GM18868 (cell line): ENCODE results near the gene RAD51B.
A peak's percentile ranks its signal among the peaks of the same experiment; 100 is the strongest.

ENCODE experiments used
- ATAC-seq: cut with Tn5 transposase; IDR thresholded peaks from one replicate; pipeline ENCODE4 v1.9.1; 2021; ENCODE audit warnings: mild to moderate bottlenecking, moderate library complexity; ENCODE audit not compliant: unreplicated experiment

The RAD51B gene

GRCh38 chr14:68736471-68736871, 916.9 kb downstream of the RAD51B start:
- ATAC-seq: no peak

DNA sequence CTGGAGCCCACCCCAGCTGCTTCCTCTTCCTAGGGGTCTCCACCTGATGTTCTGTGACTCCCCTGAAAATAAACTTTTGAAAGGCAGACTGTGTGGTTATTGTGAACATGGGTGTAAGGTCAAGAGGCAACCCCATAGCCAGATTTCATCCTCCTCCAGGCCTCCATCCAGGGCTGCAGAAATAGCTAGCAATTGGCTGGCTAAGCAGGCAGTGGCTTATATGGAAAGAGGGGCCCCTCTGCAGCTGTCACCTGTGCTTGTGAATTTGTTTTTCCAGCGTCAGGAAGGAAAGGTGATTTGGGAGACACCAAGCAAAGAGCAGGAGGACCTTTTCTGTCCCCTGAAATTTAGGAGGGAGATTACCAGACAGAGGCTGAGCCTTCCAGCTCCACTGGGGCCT, 917.5 kb downstream of the RAD51B start:
- ATAC-seq: no peak

DNA sequence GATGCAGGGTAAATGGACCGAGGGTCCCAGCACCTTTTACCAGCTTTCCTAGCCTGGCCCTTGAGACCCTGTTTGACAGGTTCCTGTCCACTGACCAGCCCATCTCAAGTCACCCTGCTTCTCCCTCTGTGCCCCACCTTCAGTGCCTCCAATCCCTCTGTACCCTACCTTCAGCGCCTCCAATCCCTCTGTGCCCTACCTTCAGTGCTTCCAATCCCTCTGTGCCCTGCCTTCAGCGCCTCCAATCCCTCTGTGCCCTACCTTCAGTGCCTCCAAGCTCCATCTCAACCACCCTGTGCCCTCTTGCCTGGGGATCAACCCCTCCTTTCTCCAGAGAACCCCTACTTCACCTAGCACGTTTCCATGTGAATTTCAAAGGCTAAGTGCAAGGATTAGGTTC, 919.0 kb downstream of the RAD51B start:
- no peak for ATAC-seq

DNA sequence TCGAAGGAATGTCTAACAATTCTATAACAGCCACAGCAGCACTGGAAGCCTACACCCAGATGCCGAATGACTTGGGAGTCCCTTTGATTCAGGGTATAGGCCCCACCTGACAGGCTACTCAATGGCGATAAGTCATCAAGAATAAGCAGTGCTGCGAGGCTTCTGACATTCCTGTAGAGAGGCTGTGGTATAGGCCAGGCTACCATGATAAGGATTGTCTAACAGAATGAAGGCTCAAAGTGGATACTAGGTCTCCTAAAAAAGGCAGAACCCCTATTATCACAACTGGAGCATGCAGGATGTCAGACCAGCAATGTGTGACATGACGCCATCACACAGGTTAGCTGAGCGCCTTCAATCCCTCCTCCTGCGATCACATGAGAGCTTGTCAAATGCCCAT, 920.1 kb downstream of the RAD51B start:
- ATAC-seq: no peak

DNA sequence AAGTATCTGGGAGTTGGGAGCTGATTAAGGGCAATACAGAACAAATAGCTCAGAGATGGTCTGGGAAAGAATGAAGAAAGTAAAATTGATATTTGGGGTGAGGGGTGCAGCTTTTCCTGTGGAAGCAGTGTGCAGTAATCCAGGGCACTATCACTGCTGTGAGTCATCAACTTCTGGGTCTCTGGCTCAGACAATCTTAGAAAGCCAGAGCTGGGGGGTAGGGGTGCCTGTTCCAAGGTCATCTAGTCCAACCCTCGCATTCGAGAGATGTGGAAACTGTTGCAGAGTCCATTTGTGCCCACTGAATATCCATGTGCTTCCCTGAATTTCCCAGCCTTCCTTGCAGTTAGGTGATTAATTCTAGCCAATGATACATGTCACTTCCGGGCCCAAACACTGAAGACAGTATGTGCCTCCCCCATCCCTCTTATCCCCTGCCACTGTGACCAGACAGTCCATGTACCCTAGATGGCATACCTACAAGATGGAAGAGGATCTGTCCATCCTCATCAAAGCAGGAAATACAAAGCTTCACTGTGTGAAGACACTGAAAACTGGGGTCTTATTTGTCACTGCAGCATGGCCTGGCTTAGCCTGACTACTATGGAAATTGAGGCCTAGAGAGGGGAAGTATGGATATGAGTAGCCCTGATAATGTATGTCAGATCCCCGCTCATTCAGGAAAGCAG, 921.4 kb downstream of the RAD51B start:
- no peak for ATAC-seq

DNA sequence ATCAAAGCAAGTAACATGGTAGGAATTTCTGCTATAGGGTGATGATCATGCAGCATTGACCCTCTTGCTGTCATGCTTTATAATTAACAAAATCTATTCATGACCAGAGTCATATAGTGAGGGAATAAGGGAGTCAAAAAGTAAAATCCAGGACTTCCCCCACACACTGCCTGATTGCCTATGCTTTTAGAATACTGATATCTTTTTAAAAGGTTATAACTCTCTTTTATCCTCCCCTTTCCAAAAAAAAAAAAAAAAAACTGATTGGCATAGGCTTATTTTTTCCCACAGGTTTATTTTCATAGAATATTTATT, 921.9 kb downstream of the RAD51B start:
- no peak for ATAC-seq

DNA sequence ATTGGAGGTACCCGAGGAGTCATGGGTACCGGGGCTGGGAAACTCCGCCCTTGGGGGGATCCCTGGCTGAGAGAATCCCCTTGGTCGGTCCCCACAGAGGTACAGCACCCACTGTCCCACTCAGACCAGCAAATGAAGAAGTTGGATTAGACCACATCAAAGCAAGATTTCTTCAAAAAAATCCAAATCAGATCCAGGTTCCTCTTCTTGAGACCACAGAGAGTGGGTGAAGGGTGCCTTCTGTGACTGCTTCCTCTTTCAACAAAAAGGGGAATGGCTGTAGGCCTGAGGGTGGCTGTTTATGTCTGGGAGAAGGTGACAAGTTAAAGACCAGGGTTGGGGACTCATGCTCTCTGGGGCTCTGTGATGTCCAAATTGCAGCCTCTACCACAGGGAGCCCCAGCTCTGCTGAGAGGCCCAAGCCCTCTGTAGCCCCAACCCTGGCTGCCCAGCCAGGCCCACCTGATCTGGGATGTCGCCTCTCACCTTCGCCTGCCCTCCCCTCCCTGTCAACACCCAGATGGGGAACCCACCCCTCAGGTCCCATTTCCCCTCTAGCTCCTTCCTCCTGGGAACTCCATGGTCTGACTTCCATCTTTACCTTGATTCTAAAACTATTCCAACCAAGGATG, 922.4 kb downstream of the RAD51B start:
- ATAC-seq: peak; percentile 93

GRCh38 chr14:68744613-68745012, 925.0 kb downstream of the RAD51B start:
- ATAC-seq: no peak

DNA sequence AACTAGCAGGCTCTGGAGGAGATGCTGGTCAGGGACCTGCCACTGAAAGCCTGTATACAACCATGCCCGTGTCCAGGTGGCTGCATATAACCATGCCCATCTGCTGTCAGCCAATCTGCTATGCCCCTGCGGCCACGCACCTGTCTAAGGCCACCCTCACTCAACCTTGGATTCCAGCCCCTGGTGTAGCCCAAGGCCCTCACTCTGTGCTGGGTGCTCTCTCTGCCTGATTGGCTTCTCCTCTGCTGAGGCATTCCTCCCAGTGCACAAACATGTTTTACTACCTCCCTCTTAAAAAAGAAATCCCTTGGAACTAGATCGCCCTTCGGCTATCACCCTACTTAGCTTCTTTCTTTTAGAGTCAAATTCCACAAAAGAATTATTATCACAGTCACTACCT, 927.8 kb downstream of the RAD51B start:
- ATAC-seq: no peak

GRCh38 chr14:68748260-68748659, 928.7 kb downstream of the RAD51B start:
- no peak for ATAC-seq

- ATAC-seq: no peak
Observed at GRCh38 chr14:68748691-68749090, 929.1 kb downstream of the RAD51B start.

- ATAC-seq: no peak
Observed at GRCh38 chr14:68749487-68750475, 930.2 kb downstream of the RAD51B start.

- no peak for ATAC-seq
Observed at GRCh38 chr14:68752271-68753006, 932.9 kb downstream of the RAD51B start.

GRCh38 chr14:68753690-68754089, 934.1 kb downstream of the RAD51B start:
- no peak for ATAC-seq

- ATAC-seq: no peak
Observed at GRCh38 chr14:68755016-68755353, 935.4 kb downstream of the RAD51B start.

- ATAC-seq: no peak
Observed at GRCh38 chr14:68756000-68756481, 936.5 kb downstream of the RAD51B start.

GRCh38 chr14:68756734-68757133, 937.2 kb downstream of the RAD51B start:
- ATAC-seq: no peak

DNA sequence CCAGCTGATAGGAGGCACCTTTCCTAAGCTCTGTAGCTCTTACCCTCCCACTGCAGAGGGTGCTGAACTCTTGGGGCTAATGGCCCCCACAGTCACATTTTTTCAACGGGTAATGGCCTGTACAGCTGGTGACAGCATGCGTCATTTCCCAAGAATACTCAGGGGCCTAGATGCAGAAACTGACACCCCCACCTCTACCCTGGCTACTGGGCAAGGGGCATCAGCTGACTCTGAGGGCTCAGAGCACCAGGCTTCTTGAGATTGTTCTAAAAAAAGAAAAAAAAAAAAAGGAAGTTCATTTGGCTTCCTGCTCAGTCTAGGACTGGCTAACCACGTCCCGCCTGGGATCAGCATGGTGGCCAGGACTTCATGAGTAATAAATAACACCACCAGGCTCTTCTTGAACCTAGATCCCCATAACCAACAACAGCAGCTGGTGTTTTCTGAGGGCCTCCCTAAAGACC, 938.1 kb downstream of the RAD51B start:
- no peak for ATAC-seq

GRCh38 chr14:68758301-68758700, 938.7 kb downstream of the RAD51B start:
- ATAC-seq: no peak

- ATAC-seq: no peak
Observed at GRCh38 chr14:68759017-68759560, 939.5 kb downstream of the RAD51B start.

DNA sequence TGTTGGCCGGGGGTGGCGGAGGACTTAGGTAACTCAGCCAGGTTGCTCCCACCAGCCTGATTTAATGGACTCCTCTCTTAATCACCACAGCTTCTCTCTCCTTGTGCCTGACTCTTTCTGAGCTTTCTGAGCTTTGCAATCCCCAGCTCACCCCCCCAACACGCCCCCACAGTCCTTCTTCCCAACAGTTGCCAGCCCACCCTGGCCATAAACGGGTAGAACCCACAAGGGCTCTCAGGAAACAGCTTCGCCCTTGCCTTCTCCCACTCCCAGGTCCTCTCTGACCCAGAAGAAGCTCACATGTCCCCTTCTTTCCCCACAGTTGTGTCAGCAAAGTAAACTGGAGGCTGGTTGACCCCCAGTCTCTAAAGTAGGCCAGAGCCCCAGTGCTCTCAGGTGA, 940.4 kb downstream of the RAD51B start:
- ATAC-seq: no peak
